Mesenchymal stem cell (in vitro differentiated cells and primary cell): ENCODE results near the gene MYH9.

Experiments used
- DNase-seq: peaks from one replicate; pipeline ENCODE4 v3.0.0-alpha.2; 2013
- H2AFZ ChIP-seq: one replicate; pipeline ENCODE4 v1.6.1; 2013; ENCODE audit warnings: low read depth, mild to moderate bottlenecking, control low read depth, inconsistent platforms, low read length, moderate library complexity
- H2AK5ac ChIP-seq: 2 replicates; pipeline ENCODE4 v1.6.1; 2013; ENCODE audit warnings: low read length, moderate library complexity, mild to moderate bottlenecking, inconsistent platforms; ENCODE audit not compliant: severe bottlenecking
- H2BK120ac ChIP-seq: one replicate; pipeline ENCODE4 v1.6.1; 2013; ENCODE audit warnings: low read depth, mild to moderate bottlenecking, inconsistent platforms, low read length, moderate library complexity
- H2BK12ac ChIP-seq, 2 experiments: one replicate each; pipeline ENCODE4 v1.6.1; 2013; ENCODE audit warnings: inconsistent platforms in 2 of 2, low read length in 2 of 2, mild to moderate bottlenecking in 2 of 2, moderate library complexity in 2 of 2, control low read depth in 1 of 2
- H2BK15ac ChIP-seq: one replicate; pipeline ENCODE4 v1.6.1; 2013; ENCODE audit warnings: mild to moderate bottlenecking, low read depth, inconsistent platforms; ENCODE audit not compliant: poor library complexity, severe bottlenecking
- H2BK5ac ChIP-seq: 2 replicates; pipeline ENCODE4 v1.6.1; 2013; ENCODE audit warnings: low read depth, mild to moderate bottlenecking, low read length, control low read depth, inconsistent platforms; ENCODE audit not compliant: poor library complexity, severe bottlenecking
- H3K14ac ChIP-seq, 2 experiments: one replicate each; pipeline ENCODE4 v1.6.1; 2013; ENCODE audit warnings: inconsistent platforms in 2 of 2, low read length in 2 of 2, control low read depth in 1 of 2, mild to moderate bottlenecking in 1 of 2, moderate library complexity in 1 of 2
- H3K18ac ChIP-seq, 2 experiments: one replicate each; pipeline ENCODE4 v1.6.1; 2013; ENCODE audit warnings: inconsistent platforms in 2 of 2, low read length in 2 of 2, control low read depth in 1 of 2, low read depth in 1 of 2, mild to moderate bottlenecking in 1 of 2
- H3K23ac ChIP-seq, 2 experiments: one replicate each; pipeline ENCODE4 v1.6.1; 2013; ENCODE audit warnings: inconsistent platforms in 2 of 2, low read length in 2 of 2, mild to moderate bottlenecking in 2 of 2, moderate library complexity in 2 of 2, control low read depth in 1 of 2
- H3K27ac ChIP-seq: 2 replicates; pipeline ENCODE4 v1.5.1; 2013; ENCODE audit warnings: mild to moderate bottlenecking, moderate library complexity, low read length, control low read depth, inconsistent platforms; ENCODE audit not compliant: poor library complexity, severe bottlenecking
- H3K27me3 ChIP-seq, 2 experiments: 2 replicates each; pipeline versions ENCODE4 v1.6.1 to v1.7.0; 2013; ENCODE audit warnings: low read length in 2 of 2, mild to moderate bottlenecking in 2 of 2, moderate library complexity in 2 of 2, control low read depth in 1 of 2, inconsistent platforms in 1 of 2; ENCODE audit not compliant: control insufficient read depth in 1 of 2, insufficient read depth in 1 of 2
- H3K36me3 ChIP-seq, 2 experiments: 2 replicates each; pipeline versions ENCODE4 v1.6.1 to v1.7.0; 2013; ENCODE audit warnings: low read length in 2 of 2, control low read depth in 1 of 2, inconsistent platforms in 1 of 2, low read depth in 1 of 2, mild to moderate bottlenecking in 1 of 2; ENCODE audit not compliant: insufficient read depth in 2 of 2, control insufficient read depth in 1 of 2
- H3K4ac ChIP-seq, 2 experiments: one replicate each; pipeline ENCODE4 v1.6.1; 2013; ENCODE audit warnings: inconsistent platforms in 2 of 2, low read length in 2 of 2, mild to moderate bottlenecking in 2 of 2, moderate library complexity in 2 of 2, control low read depth in 1 of 2, low read depth in 1 of 2
- H3K4me1 ChIP-seq: 2 replicates; pipeline ENCODE4 v1.6.1; 2013; ENCODE audit warnings: low read depth, low read length, control low read depth; ENCODE audit not compliant: control insufficient read depth, insufficient read depth
- H3K4me2 ChIP-seq: 2 replicates; pipeline ENCODE4 v1.6.1; 2013; ENCODE audit warnings: low read length, mild to moderate bottlenecking, inconsistent platforms; ENCODE audit not compliant: poor library complexity, severe bottlenecking
- H3K4me3 ChIP-seq, 2 experiments: 2 replicates each; pipeline versions ENCODE4 v1.5.1 to v1.7.0; 2013; ENCODE audit warnings: low read length in 2 of 2, mild to moderate bottlenecking in 2 of 2, control low read depth in 1 of 2, low read depth in 1 of 2; ENCODE audit not compliant: insufficient read depth in 1 of 2
- H3K79me1 ChIP-seq: replicated peaks from 2 replicates; pipeline ENCODE4 v1.6.1; 2013; ENCODE audit warnings: mild to moderate bottlenecking, control low read depth, low read length, inconsistent platforms; ENCODE audit not compliant: poor library complexity, severe bottlenecking
- H3K9ac ChIP-seq: 2 replicates; pipeline ENCODE4 v1.7.0; 2013; ENCODE audit warnings: mild to moderate bottlenecking, low read length, moderate library complexity
- H3K9me3 ChIP-seq: 2 replicates; pipeline ENCODE4 v1.7.0; 2013; ENCODE audit warnings: mild to moderate bottlenecking, low read length; ENCODE audit not compliant: control insufficient read depth
- H4K8ac ChIP-seq: one replicate; pipeline ENCODE4 v1.6.1; 2013; ENCODE audit warnings: inconsistent platforms, mild to moderate bottlenecking, low read length, moderate library complexity
- H4K91ac ChIP-seq: one replicate; pipeline ENCODE4 v1.6.1; 2013; ENCODE audit warnings: mild to moderate bottlenecking, low read length, inconsistent platforms
- WGBS: methylation state at CpG from one replicate; pipeline ENCODE4 v1.1.7; 2013; ENCODE audit warnings: mixed read lengths; 5-methylcytosine and 5-hydroxymethylcytosine counted together

The MYH9 gene

GRCh38 chr22:36365020-36365411, 22.8 kb downstream of the MYH9 start:
- Histone ChIP-seq H3K27me3 (no peaks in the 10 kb centered on the region), H2BK120ac (no peak overlapping the region), H2BK12ac (no peak overlapping the region), H3K79me1 (no peaks in the 10 kb centered on the region), H4K91ac (no peak overlapping the region), H2BK15ac (no peak overlapping the region), H3K36me3 (peaks cover 8 to 41% of the 10 kb centered on the region in 2 experiments), H3K4me2 (peak overlapping the region; percentile 27), H3K14ac (no peak overlapping the region), H3K4me1 (peaks cover 75% of the 10 kb centered on the region), H2AK5ac (no peak overlapping the region), H3K23ac (no peak overlapping the region), H3K27ac (peak overlapping the region; percentile 90), H2BK5ac (peak overlapping the region; percentile 22), H4K8ac (no peak overlapping the region), H3K9me3 (no peaks in the 10 kb centered on the region), H3K4ac (no peak overlapping the region), H2AFZ (no peak overlapping the region), H3K4me3 (no peak overlapping the region), H3K9ac (peak overlapping the region; percentile 53), H3K18ac (peak overlapping the region in 1 of 2 experiments; percentile 77)
- under 1% methylated on average over 7 of the region's 9 CpGs for WGBS
- peak; percentile 99 for DNase-seq

GRCh38 chr22:36364255-36365019, 23.3 kb downstream of the MYH9 start:
- peak overlapping the region; percentile 26 for H3K9ac ChIP-seq
- no peaks in the 10 kb centered on the region for H3K27me3 ChIP-seq
- H3K79me1 ChIP-seq = no peaks in the 10 kb centered on the region
- no peak overlapping the region for H3K23ac ChIP-seq
- peak overlapping the region; percentile 37 for H3K4ac ChIP-seq
- H2BK5ac ChIP-seq = no peak overlapping the region
- peak overlapping the region; percentile 37 for H4K91ac ChIP-seq
- H2AK5ac ChIP-seq = peak overlapping the region; percentile 52
- peak overlapping the region; percentile 90 for H3K27ac ChIP-seq
- DNase-seq = peak; percentile 64
- H2BK12ac ChIP-seq = peak overlapping the region in 1 of 2 experiments; percentile 33
- WGBS = 57% methylated on average over 7 of the region's 7 CpGs
- H2AFZ ChIP-seq = no peak overlapping the region
- peak overlapping the region in 1 of 2 experiments; percentile 49 for H3K14ac ChIP-seq
- no peak overlapping the region for H2BK15ac ChIP-seq
- peak overlapping the region; percentile 64 for H4K8ac ChIP-seq
- no peaks in the 10 kb centered on the region for H3K9me3 ChIP-seq
- peak overlapping the region; percentile 49 for H3K4me2 ChIP-seq
- H2BK120ac ChIP-seq = no peak overlapping the region
- peaks cover 77% of the 10 kb centered on the region for H3K4me1 ChIP-seq
- peak overlapping the region; percentile 1 to 23 for H3K18ac ChIP-seq
- no peak overlapping the region for H3K4me3 ChIP-seq
- H3K36me3 ChIP-seq = peaks cover 8 to 44% of the 10 kb centered on the region in 2 experiments

GRCh38 chr22:36363349-36363981, 24.3 kb downstream of the MYH9 start:
- Histone ChIP-seq H3K4me1 (peaks cover 76% of the 10 kb centered on the region), H4K8ac (no peak overlapping the region), H2BK15ac (no peak overlapping the region), H2AK5ac (no peak overlapping the region), H2BK120ac (no peak overlapping the region), H2AFZ (no peak overlapping the region), H4K91ac (no peak overlapping the region), H3K4me2 (no peak overlapping the region), H3K9me3 (no peaks in the 10 kb centered on the region), H3K36me3 (peaks cover 4 to 44% of the 10 kb centered on the region in 2 experiments), H3K9ac (no peak overlapping the region), H3K23ac (no peak overlapping the region), H3K27me3 (no peaks in the 10 kb centered on the region), H2BK5ac (no peak overlapping the region), H3K79me1 (no peaks in the 10 kb centered on the region), H3K4ac (no peak overlapping the region), H3K18ac (peak overlapping the region in 1 of 2 experiments; percentile 16), H2BK12ac (no peak overlapping the region), H3K4me3 (no peak overlapping the region), H3K27ac (peak overlapping the region; percentile 90), H3K14ac (no peak overlapping the region)
- WGBS = 94% methylated on average over 4 of the region's 4 CpGs
- DNase-seq = no peak

GRCh38 chr22:36362932-36363331, 24.8 kb downstream of the MYH9 start:
- no peak overlapping the region for H2BK5ac ChIP-seq
- no peaks in the 10 kb centered on the region for H3K9me3 ChIP-seq
- no peak overlapping the region for H4K8ac ChIP-seq
- no peak overlapping the region for H2BK120ac ChIP-seq
- H3K27me3 ChIP-seq = no peaks in the 10 kb centered on the region
- no peak overlapping the region for H4K91ac ChIP-seq
- no peak overlapping the region for H2AFZ ChIP-seq
- peaks cover 75% of the 10 kb centered on the region for H3K4me1 ChIP-seq
- H3K14ac ChIP-seq = peak overlapping the region in 1 of 2 experiments; percentile 26
- no peak overlapping the region for H3K9ac ChIP-seq
- peak overlapping the region in 1 of 2 experiments; percentile 6 for H2BK12ac ChIP-seq
- no peak overlapping the region for H2BK15ac ChIP-seq
- H3K27ac ChIP-seq = peak overlapping the region; percentile 90
- no peaks in the 10 kb centered on the region for H3K79me1 ChIP-seq
- peaks cover 4 to 44% of the 10 kb centered on the region in 2 experiments for H3K36me3 ChIP-seq
- no peak overlapping the region for H3K4me3 ChIP-seq
- 65% methylated on average over 2 of the region's 2 CpGs for WGBS
- H3K4ac ChIP-seq = peak overlapping the region in 1 of 2 experiments; percentile 59
- DNase-seq = peak; percentile 60
- H3K23ac ChIP-seq = peak overlapping the region in 1 of 2 experiments; percentile 34
- no peak overlapping the region for H3K18ac ChIP-seq
- H3K4me2 ChIP-seq = no peak overlapping the region
- peak overlapping the region; percentile 69 for H2AK5ac ChIP-seq
